ENCODE measurements around the gene SPG11.

DNA sequence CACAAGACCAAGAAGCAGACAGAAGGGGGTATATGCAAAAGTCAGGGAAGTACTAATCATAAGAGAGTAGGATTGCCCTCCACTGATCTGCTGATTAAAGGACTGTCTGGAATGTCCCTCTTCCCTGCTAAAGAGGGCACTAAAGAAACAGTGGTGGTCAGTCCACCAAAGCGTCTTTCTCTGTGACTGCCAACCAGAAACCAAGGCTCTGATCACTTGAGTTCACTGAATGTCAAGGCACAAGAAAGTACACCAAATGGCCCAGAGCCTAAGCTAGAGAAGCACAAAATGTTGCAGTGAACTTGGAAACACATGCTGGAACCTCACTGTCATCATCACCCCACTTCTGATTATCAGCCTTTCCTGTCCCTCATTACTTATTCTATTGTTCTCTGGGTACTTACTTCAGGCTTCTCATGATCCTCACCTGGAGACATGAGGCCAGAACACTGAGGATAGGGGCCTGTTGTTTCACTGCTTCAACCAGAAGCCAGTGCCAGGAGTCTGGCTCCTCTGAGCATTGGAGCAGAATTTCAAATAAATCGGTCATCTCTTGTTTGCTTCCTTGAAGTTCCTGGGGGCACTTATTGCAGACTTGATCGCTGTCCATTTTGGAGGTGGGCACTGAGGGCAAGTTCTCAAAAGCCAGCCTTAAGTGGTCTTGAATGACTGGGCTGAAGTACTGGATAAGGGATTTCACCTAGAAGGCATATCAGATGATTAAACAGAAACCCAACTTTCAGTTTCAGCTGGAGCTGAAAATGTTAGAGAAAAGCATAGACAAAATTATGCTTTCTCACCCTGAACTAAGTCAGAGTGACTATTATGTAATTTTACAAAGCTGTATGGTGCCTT lies 67.6 kb downstream of the SPG11 start:
- TF ChIP-seq EZH2phosphoT487 (IDR thresholded peaks at IDR 0.05; ENCODE audit: insufficient read depth, low read depth) = no peak
- TF ChIP-seq EZH2 (IDR thresholded peaks at IDR 0.05; ENCODE audit: insufficient read depth, poor library complexity, severe bottlenecking) = no peak

Data from GM23248 (cell line).